ENCODE data around the gene ZNF124.
"Not testable (repeated sequence)": the region's sequence is repeated elsewhere in the genome, so short reads cannot be mapped to it uniquely, and the experiment has no call there.

ZNF124 gene

DNA sequence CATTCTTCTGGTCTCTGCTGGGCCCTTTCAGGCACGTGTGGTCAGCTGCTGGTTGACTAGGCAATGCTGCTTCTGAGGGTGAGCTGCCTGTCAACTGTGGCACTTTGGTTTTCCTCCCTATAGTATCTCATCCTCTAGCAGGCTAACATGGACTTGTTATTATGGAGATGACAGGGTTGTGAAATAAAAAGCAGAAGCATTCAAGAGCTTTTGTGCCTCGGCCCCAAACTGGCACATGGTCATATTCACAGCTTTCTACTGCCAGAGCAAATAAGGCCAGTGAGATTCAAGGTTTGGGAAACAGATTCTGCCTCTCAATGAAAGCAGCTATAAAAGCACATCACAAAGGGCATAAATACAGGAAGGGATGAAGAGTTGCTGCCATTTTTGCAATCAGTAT is 1.6 kb upstream of the ZNF124 start:
- peaks cover 7% of the 10 kb centered on the region; the same call in 1 of the 2 replicates for H3K36me3 ChIP-seq (ENCODE audit: insufficient read depth, low read length)
- H3K9me3 ChIP-seq (ENCODE audit: insufficient read depth, low read length, severe bottlenecking): no peaks in the 10 kb centered on the region
- H3K27ac ChIP-seq (ENCODE audit: low read length): no peak overlapping the region
- H3K4me3 ChIP-seq (ENCODE audit: low read depth in 1 of 2, low read length in 2 of 2): no peak overlapping the region
- peaks cover 7% of the 10 kb centered on the region for H4K20me1 ChIP-seq (ENCODE audit: insufficient read depth, low read length)
- H3K27me3 ChIP-seq (ENCODE audit: insufficient read depth, low read length, poor library complexity): no peaks in the 10 kb centered on the region
- peaks cover 17% of the 10 kb centered on the region for H3K79me2 ChIP-seq (ENCODE audit: insufficient read depth, low read length)
- H2AFZ ChIP-seq (ENCODE audit: low read depth, low read length): no peak overlapping the region
- DNase-seq (no peak), ATAC-seq (ENCODE audit: insufficient read depth, low read depth) (no peak)
- TF ChIP-seq CTCF (IDR thresholded peaks at IDR 0.05; ENCODE audit: borderline replicate concordance, extremely low read depth, low read length, poor library complexity, severe bottlenecking): no peak
- no peak for TF ChIP-seq EZH2 (IDR thresholded peaks at IDR 0.05; ENCODE audit: borderline replicate concordance, low read depth, low read length, severe bottlenecking)
- no peak overlapping the region for H3K4me2 ChIP-seq (ENCODE audit: insufficient read depth, low read length)
- H3K4me1 ChIP-seq (ENCODE audit: insufficient read depth, low read length): peaks cover 16% of the 10 kb centered on the region
- H3K9ac ChIP-seq (ENCODE audit: low read depth, low read length): no peak overlapping the region

DNA sequence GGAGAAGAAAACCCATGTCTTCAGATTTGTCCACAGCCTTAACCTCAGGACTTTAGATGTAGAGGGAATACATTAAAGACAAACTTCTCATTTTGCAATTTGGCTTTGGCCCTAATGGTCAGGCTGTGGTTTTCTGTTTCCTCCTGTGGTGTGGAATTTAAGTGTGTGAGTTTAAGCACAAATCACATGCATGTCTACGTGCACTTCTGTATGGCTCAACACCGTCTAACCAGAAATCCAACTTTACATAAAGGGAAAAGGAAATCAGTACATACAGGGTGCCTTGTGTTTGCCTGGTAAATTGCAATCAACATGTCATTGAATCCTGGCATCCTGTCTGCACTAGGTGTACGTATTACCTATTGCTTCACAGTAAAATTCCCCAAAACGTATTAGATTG is 1.2 kb upstream of the ZNF124 start:
- H3K36me3 ChIP-seq (ENCODE audit: insufficient read depth, low read length): peaks cover 11% of the 10 kb centered on the region; the same call in 1 of the 2 replicates
- H3K79me2 ChIP-seq (ENCODE audit: insufficient read depth, low read length): peaks cover 21% of the 10 kb centered on the region
- no peaks in the 10 kb centered on the region for H3K27me3 ChIP-seq (ENCODE audit: insufficient read depth, low read length, poor library complexity)
- DNase-seq (no peak), ATAC-seq (ENCODE audit: insufficient read depth, low read depth) (no peak)
- H3K4me1 ChIP-seq (ENCODE audit: insufficient read depth, low read length): peaks cover 18% of the 10 kb centered on the region
- no peaks in the 10 kb centered on the region for H3K9me3 ChIP-seq (ENCODE audit: insufficient read depth, low read length, severe bottlenecking)
- H4K20me1 ChIP-seq (ENCODE audit: insufficient read depth, low read length): peaks cover 7% of the 10 kb centered on the region
- no peak overlapping the region for H3K9ac ChIP-seq (ENCODE audit: low read depth, low read length)
- no peak for TF ChIP-seq EZH2 (IDR thresholded peaks at IDR 0.05; ENCODE audit: borderline replicate concordance, low read depth, low read length, severe bottlenecking)
- TF ChIP-seq CTCF (IDR thresholded peaks at IDR 0.05; ENCODE audit: borderline replicate concordance, extremely low read depth, low read length, poor library complexity, severe bottlenecking): no peak
- H3K4me2 ChIP-seq (ENCODE audit: insufficient read depth, low read length): no peak overlapping the region
- H3K4me3 ChIP-seq (ENCODE audit: low read depth in 1 of 2, low read length in 2 of 2): no peak overlapping the region
- no peak overlapping the region for H3K27ac ChIP-seq (ENCODE audit: low read length)
- no peak overlapping the region for H2AFZ ChIP-seq (ENCODE audit: low read depth, low read length)

- not testable (repeated sequence) for H3K9ac ChIP-seq (ENCODE audit: low read depth, low read length); H2AFZ ChIP-seq (ENCODE audit: low read depth, low read length); H3K27ac ChIP-seq (ENCODE audit: low read length); H3K4me3 ChIP-seq (ENCODE audit: low read depth in 1 of 2, low read length in 2 of 2); H3K4me2 ChIP-seq (ENCODE audit: insufficient read depth, low read length); H4K20me1 ChIP-seq (ENCODE audit: insufficient read depth, low read length); H3K27me3 ChIP-seq (ENCODE audit: insufficient read depth, low read length, poor library complexity); H3K9me3 ChIP-seq (ENCODE audit: insufficient read depth, low read length, severe bottlenecking); DNase-seq
- Histone ChIP-seq H3K4me1 (ENCODE audit: insufficient read depth, low read length) (peaks cover 21% of the 10 kb centered on the region), H3K79me2 (ENCODE audit: insufficient read depth, low read length) (peaks cover 37% of the 10 kb centered on the region), H3K36me3 (ENCODE audit: insufficient read depth, low read length) (peaks cover 15% of the 10 kb centered on the region; the same call in 1 of the 2 replicates)
- ATAC-seq (ENCODE audit: insufficient read depth, low read depth): peak; percentile 71
These were observed 377 bp downstream of the ZNF124 start for GRCh38 chr1:247171443-247171842.

DNA sequence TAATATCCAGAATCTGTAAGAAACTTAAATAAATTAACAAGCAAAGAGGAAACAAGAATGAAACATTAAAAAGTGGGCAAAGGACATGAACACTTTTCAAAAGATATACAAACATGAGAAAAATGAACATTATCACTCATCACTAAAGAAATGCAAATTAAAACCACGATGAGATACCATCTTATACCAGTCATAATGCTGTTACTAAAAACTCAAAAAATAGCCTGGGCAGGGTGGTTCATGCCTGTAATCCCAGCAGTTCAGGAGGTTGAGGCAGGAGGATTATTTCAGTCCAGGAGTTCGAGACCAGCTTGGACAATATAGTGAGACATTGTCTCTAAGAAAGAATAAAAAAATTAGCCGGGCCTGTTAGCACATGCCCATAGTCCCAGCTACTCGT is 6.1 kb downstream of the ZNF124 start:
- Histone ChIP-seq H3K9me3 (ENCODE audit: insufficient read depth, low read length, severe bottlenecking) (peaks cover 33% of the 10 kb centered on the region), H3K4me3 (ENCODE audit: low read depth in 1 of 2, low read length in 2 of 2) (no peak overlapping the region), H3K27ac (ENCODE audit: low read length) (no peak overlapping the region), H3K4me1 (ENCODE audit: insufficient read depth, low read length) (peaks cover 22% of the 10 kb centered on the region), H4K20me1 (ENCODE audit: insufficient read depth, low read length) (peaks cover 7% of the 10 kb centered on the region), H3K27me3 (ENCODE audit: insufficient read depth, low read length, poor library complexity) (no peaks in the 10 kb centered on the region), H3K79me2 (ENCODE audit: insufficient read depth, low read length) (peaks cover 94% of the 10 kb centered on the region), H3K4me2 (ENCODE audit: insufficient read depth, low read length) (no peak overlapping the region), H3K9ac (ENCODE audit: low read depth, low read length) (no peak overlapping the region), H2AFZ (ENCODE audit: low read depth, low read length) (no peak overlapping the region), H3K36me3 (ENCODE audit: insufficient read depth, low read length) (peaks cover 31% of the 10 kb centered on the region; the same call in 1 of the 2 replicates)
- ATAC-seq (ENCODE audit: insufficient read depth, low read depth): no peak
- TF ChIP-seq CTCF (IDR thresholded peaks at IDR 0.05; ENCODE audit: borderline replicate concordance, extremely low read depth, low read length, poor library complexity, severe bottlenecking) (no peak), EZH2 (IDR thresholded peaks at IDR 0.05; ENCODE audit: borderline replicate concordance, low read depth, low read length, severe bottlenecking) (no peak)
- no peak for DNase-seq

Data from DND-41 (cell line).